Measurements from ENCODE around the gene CKS1B.

CKS1B gene

DNA sequence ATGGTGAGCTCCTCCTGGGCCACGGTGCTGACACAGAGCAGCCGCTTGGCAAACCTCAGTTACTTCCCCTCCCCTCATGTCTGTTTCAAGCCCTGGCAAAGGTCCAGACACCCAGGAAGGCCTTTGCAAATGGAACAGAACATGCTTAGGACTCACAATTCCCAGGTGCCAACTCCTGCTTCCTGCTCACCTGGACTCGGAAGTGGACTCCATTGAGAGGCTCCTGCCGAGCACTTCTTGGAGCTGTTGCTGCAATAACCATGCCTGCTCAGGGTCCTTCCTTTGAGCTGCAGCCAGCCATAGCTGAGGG, 48.4 kb downstream of the CKS1B start:
- Histone ChIP-seq H3K36me3 (ENCODE audit: control insufficient read depth, insufficient read depth, low read length) (peaks cover 11% of the 10 kb centered on the region), H3K27ac (ENCODE audit: insufficient read depth, low read length, poor library complexity, severe bottlenecking) (no peak overlapping the region), H3K9me3 (ENCODE audit: control insufficient read depth, low read length) (no peaks in the 10 kb centered on the region), H3K4me1 (ENCODE audit: control insufficient read depth, insufficient read depth, low read length, poor library complexity, severe bottlenecking) (peaks cover 4% of the 10 kb centered on the region), H3K4me3 (ENCODE audit: insufficient read depth, low read depth, low read length, poor library complexity, severe bottlenecking) (no peak overlapping the region), H3K27me3 (replicated peaks; ENCODE audit: control insufficient read depth, insufficient read depth, low read length, poor library complexity, severe bottlenecking) (no peaks in the 10 kb centered on the region)
- DNase-seq: no peak

DNA sequence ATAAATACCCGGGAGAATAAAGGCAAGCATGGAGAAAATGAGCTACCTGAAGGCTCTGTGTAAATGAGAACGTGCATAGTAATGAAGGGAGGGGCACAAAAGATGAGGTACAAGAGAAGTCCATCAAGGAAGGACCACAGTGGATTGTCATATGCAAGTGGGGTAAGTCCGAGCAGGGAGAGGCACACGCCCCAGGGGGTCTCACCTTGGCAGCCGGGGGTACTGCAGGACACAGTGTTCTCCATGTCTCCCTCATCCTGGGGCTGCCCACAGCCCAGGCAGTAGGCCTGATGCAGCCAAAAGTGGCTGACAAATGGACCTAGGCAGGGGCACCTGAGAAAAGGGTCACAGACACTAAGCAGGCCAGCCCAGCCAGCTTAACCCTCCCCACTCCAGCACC, 49.1 kb downstream of the CKS1B start:
- no peaks in the 10 kb centered on the region for H3K27me3 ChIP-seq (replicated peaks; ENCODE audit: control insufficient read depth, insufficient read depth, low read length, poor library complexity, severe bottlenecking)
- H3K36me3 ChIP-seq (ENCODE audit: control insufficient read depth, insufficient read depth, low read length): peaks cover 8% of the 10 kb centered on the region
- no peaks in the 10 kb centered on the region for H3K4me1 ChIP-seq (ENCODE audit: control insufficient read depth, insufficient read depth, low read length, poor library complexity, severe bottlenecking)
- H3K9me3 ChIP-seq (ENCODE audit: control insufficient read depth, low read length): no peaks in the 10 kb centered on the region
- no peak overlapping the region for H3K4me3 ChIP-seq (ENCODE audit: insufficient read depth, low read depth, low read length, poor library complexity, severe bottlenecking)
- no peak for DNase-seq
- H3K27ac ChIP-seq (ENCODE audit: insufficient read depth, low read length, poor library complexity, severe bottlenecking): no peak overlapping the region

DNA sequence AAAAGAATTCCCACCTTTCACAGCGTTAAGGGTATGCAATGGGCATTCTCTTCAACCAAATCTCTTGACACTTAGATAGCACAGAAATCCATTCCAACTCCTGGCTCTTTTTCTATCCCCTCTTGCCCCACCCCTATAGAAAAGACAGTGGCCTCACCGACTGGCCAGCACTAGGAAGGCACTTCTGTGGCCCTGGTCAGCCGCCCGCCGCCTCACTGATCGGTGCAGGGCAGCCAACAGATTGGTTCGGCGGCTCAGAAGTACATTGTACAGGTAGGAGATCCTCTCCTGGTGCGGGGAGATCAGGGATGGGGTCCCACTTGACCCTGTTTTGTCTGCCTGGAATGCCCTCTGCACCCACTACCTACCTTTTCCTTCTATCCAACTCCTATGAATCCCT, 49.8 kb downstream of the CKS1B start:
- Histone ChIP-seq H3K4me1 (ENCODE audit: control insufficient read depth, insufficient read depth, low read length, poor library complexity, severe bottlenecking) (no peaks in the 10 kb centered on the region), H3K27me3 (replicated peaks; ENCODE audit: control insufficient read depth, insufficient read depth, low read length, poor library complexity, severe bottlenecking) (no peaks in the 10 kb centered on the region), H3K4me3 (ENCODE audit: insufficient read depth, low read depth, low read length, poor library complexity, severe bottlenecking) (no peak overlapping the region), H3K36me3 (ENCODE audit: control insufficient read depth, insufficient read depth, low read length) (peaks cover 1% of the 10 kb centered on the region), H3K9me3 (ENCODE audit: control insufficient read depth, low read length) (no peaks in the 10 kb centered on the region), H3K27ac (ENCODE audit: insufficient read depth, low read length, poor library complexity, severe bottlenecking) (no peak overlapping the region)
- DNase-seq: no peak

DNA sequence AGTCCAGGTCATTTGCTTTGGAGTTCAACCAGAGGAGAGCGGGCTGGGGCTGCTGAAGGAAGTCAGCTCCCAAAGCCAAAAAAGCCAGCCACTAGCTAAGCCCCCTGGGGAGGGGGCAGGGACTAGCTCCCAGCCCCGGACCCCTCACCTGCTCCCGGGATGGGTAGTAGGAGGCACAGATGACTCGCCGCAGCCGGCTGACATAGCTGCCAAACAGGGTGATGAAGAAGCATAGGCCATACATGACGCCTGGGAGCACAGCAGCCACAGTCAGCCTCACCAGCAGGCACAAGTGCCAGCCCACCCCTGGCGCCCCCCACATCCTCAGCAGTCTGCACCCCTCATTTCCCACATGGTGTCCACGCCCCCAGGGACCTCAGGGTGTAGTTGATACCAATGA, 51.7 kb downstream of the CKS1B start:
- H3K4me1 ChIP-seq (ENCODE audit: control insufficient read depth, insufficient read depth, low read length, poor library complexity, severe bottlenecking): no peaks in the 10 kb centered on the region
- no peaks in the 10 kb centered on the region for H3K9me3 ChIP-seq (ENCODE audit: control insufficient read depth, low read length)
- no peak overlapping the region for H3K4me3 ChIP-seq (ENCODE audit: insufficient read depth, low read depth, low read length, poor library complexity, severe bottlenecking)
- H3K27ac ChIP-seq (ENCODE audit: insufficient read depth, low read length, poor library complexity, severe bottlenecking): no peak overlapping the region
- DNase-seq: no peak
- H3K36me3 ChIP-seq (ENCODE audit: control insufficient read depth, insufficient read depth, low read length): no peaks in the 10 kb centered on the region
- H3K27me3 ChIP-seq (replicated peaks; ENCODE audit: control insufficient read depth, insufficient read depth, low read length, poor library complexity, severe bottlenecking): no peaks in the 10 kb centered on the region

DNA sequence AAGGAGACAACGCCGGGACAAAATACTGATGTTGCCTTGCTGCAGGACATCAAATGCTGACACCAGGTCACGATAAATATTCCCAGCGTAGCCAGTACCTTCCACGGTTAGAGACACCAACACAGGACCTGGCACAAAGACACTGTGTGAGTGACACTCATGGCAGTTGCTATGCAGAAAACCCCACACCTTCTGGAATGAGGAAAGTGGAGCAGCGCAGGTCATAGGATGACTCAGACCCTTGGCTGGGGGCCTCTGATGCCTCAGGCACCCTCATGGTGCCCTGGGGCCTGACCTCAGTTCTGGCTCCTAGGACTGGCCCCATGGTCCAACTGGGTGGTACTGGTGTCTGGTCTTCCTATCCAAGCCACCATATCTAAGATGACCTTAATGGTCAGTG, 52.1 kb downstream of the CKS1B start:
- DNase-seq: no peak
- no peak overlapping the region for H3K27ac ChIP-seq (ENCODE audit: insufficient read depth, low read length, poor library complexity, severe bottlenecking)
- no peaks in the 10 kb centered on the region for H3K27me3 ChIP-seq (replicated peaks; ENCODE audit: control insufficient read depth, insufficient read depth, low read length, poor library complexity, severe bottlenecking)
- no peaks in the 10 kb centered on the region for H3K4me1 ChIP-seq (ENCODE audit: control insufficient read depth, insufficient read depth, low read length, poor library complexity, severe bottlenecking)
- H3K9me3 ChIP-seq (ENCODE audit: control insufficient read depth, low read length): no peaks in the 10 kb centered on the region
- H3K36me3 ChIP-seq (ENCODE audit: control insufficient read depth, insufficient read depth, low read length): no peaks in the 10 kb centered on the region
- H3K4me3 ChIP-seq (ENCODE audit: insufficient read depth, low read depth, low read length, poor library complexity, severe bottlenecking): no peak overlapping the region

All from effector memory CD4-positive, alpha-beta T cell (primary cell).